BJ (cell line): Measurements from ENCODE around the gene SPTLC2. TPM values are rescaled to one million over a fixed set of nuclear protein-coding genes. Genes with fewer than 3 reads are reported as not detected.

Source experiments
- CTCF ChIA-PET: fragments of 350-600 bp; formaldehyde crosslinking; extraction: SDS; loops from one replicate; lab custom pipeline; 2021; ENCODE audit warnings: antibody characterized with exemption, inconsistent platforms; lab: Yijun Ruan, JAX
- POLR2A ChIA-PET: fragments of 300-600 bp; sonication (Branson Sonifier 250); formaldehyde crosslinking; extraction: SDS; loops from one replicate; lab custom pipeline; 2021; ENCODE audit warnings: antibody characterized with exemption; lab: Charles Lee
- DNase-seq: peaks from one replicate; pipeline ENCODE4 v3.0.0-alpha.2; 2011; ENCODE audit warnings: low read depth
- H3K27me3 ChIP-seq: 2 replicates; pipeline ENCODE4 v1.6.0; 2011; ENCODE audit warnings: low read length; ENCODE audit not compliant: control insufficient read depth, insufficient read depth
- H3K36me3 ChIP-seq: 2 replicates; pipeline ENCODE4 v1.5.1; 2011; ENCODE audit warnings: low read length; ENCODE audit not compliant: control insufficient read depth, insufficient read depth
- H3K4me3 ChIP-seq: 2 replicates; pipeline ENCODE4 v1.5.1; 2011; ENCODE audit warnings: low read depth, mild to moderate bottlenecking, control low read depth, low read length
- CTCF ChIP-seq: IDR thresholded peaks from 2 replicates; pipeline ENCODE4 v1.5.1; 2011; ENCODE audit warnings: low read depth, mild to moderate bottlenecking, control low read depth, inconsistent platforms, low read length, moderate library complexity; ENCODE audit not compliant: insufficient read depth
- polyA plus RNA-seq: library from polyadenylated mRNA; depleted of rRNA; stranded (reverse); fragments of >200 nt; gene quantifications from 2 replicates; pipeline ENCODE4 v1.2.3, GENCODE V29; 2011

SPTLC2 gene
- polyA plus RNA-seq, 1 experiment, result 38.3 TPM

GRCh38 chr14:77467801-77468200 is 148.6 kb downstream of the SPTLC2 start:
- ChIA-PET POLR2A (interaction anchor here (0.7 kb wide), 1 partner anchor 551 kb away, joined by 11 read pairs; no protein-coding TSS in a partner anchor), CTCF (interaction anchor here (1.1 kb wide), 1 partner anchor 9 kb away, joined by 6 read pairs; no protein-coding TSS in a partner anchor)
- Histone ChIP-seq H3K36me3 (peaks cover 23% of the 10 kb centered on the region), H3K4me3 (no peak overlapping the region), H3K27me3 (peaks cover 4% of the 10 kb centered on the region; the same call in 1 of the 2 replicates)
- no peak for TF ChIP-seq CTCF
- no peak for DNase-seq

- Histone ChIP-seq H3K27me3 (no peaks in the 10 kb centered on the region), H3K4me3 (peak overlapping the region; percentile 94), H3K36me3 (peaks cover 15% of the 10 kb centered on the region)
- CTCF ChIA-PET, result interaction anchor here (0.5 to 3.8 kb wide), 21 partner anchors 8 to 295 kb away, joined by 3 to 41 read pairs (median 3); no protein-coding TSS in a partner anchor
- peak; percentile 80 for TF ChIP-seq CTCF
- no peak for DNase-seq
- POLR2A ChIA-PET, result no interaction called here
Measured at GRCh38 chr14:77459072-77459723, 157.2 kb downstream of the SPTLC2 start.

- H3K27me3 ChIP-seq, result no peaks in the 10 kb centered on the region
- H3K36me3 ChIP-seq, result peaks cover 13% of the 10 kb centered on the region
- TF ChIP-seq CTCF, result no peak
- POLR2A ChIA-PET, result no interaction called here
- CTCF ChIA-PET, result interaction anchor here (1.0 to 3.8 kb wide), 18 partner anchors 9 to 272 kb away, joined by 3 to 41 read pairs (median 5); no protein-coding TSS in a partner anchor
- H3K4me3 ChIP-seq, result peak overlapping the region; percentile 94
- DNase-seq, result no peak
Measured at GRCh38 chr14:77458249-77458950, 158.0 kb downstream of the SPTLC2 start.

- Histone ChIP-seq H3K36me3 (peaks cover 9% of the 10 kb centered on the region), H3K27me3 (no peaks in the 10 kb centered on the region), H3K4me3 (peak within 1 kb of the TSS; percentile 94)
- CTCF ChIA-PET, result interaction anchor here (0.6 to 3.8 kb wide), 7 partner anchors 15 to 335 kb away, joined by 3 to 41 read pairs (median 3); no protein-coding TSS in a partner anchor
- TF ChIP-seq CTCF, result no peak
- POLR2A ChIA-PET, result interaction anchor here (0.5 to 0.7 kb wide), 3 partner anchors 20 to 418 kb away, joined by 3 to 5 read pairs (median 3); no protein-coding TSS in a partner anchor
- DNase-seq, result peak; percentile 96
Measured at GRCh38 chr14:77457522-77458248, 158.8 kb downstream of the SPTLC2 start, which contains the start of the genes AHSA1 and VIPAS39. Gene AHSA1, plus strand, starts transcription at chr14:77458093. Its CDS starts 97 bp downstream, at chr14:77458190. Gene VIPAS39, minus strand, starts transcription at chr14:77457601. Its CDS starts 3,499 bp downstream, at chr14:77454102.
